K562 (cell line): ENCODE data around the gene TANK. TPM values are rescaled to one million over a fixed set of nuclear protein-coding genes. Genes with fewer than 3 reads are reported as not detected.

ENCODE experiments used
- ADNP ChIP-seq: fragments of 200-800 bp; sonication (Bioruptor generic); IDR thresholded peaks from 2 replicates; pipeline ENCODE4 v1.6.1; 2016; ENCODE audit warnings: missing genetic modification characterization, missing compliant biosample characterization
- ARID3A ChIP-seq: IDR thresholded peaks from 2 replicates; pipeline ENCODE4 v1.6.1; 2012; ENCODE audit warnings: low read depth, low read length, improper control_type of control experiment, borderline replicate concordance
- ARID3B ChIP-seq: fragments of 250-450 bp; sonication (Bioruptor Pico); IDR thresholded peaks from 2 replicates; pipeline ENCODE4 v1.4.0; 2020; ENCODE audit warnings: borderline replicate concordance
- BACH1 ChIP-seq: fragments of 200-800 bp; sonication (Bioruptor generic); IDR thresholded peaks from 2 replicates; pipeline ENCODE4 v1.6.1; 2016; ENCODE audit warnings: missing genetic modification characterization, missing compliant biosample characterization
- CBFA2T2 ChIP-seq: fragments of 450-650 bp; conservative IDR thresholded peaks from 2 replicates; pipeline ENCODE4 v1.6.1; 2017; ENCODE audit warnings: mild to moderate bottlenecking
- FOXO4 ChIP-seq: fragments of 450-650 bp; formaldehyde crosslinking; IDR thresholded peaks from 2 replicates; pipeline ENCODE4 v1.4.0; 2020; ENCODE audit warnings: mild to moderate bottlenecking, moderate library complexity
- HMBOX1 ChIP-seq: sonication (generic); IDR thresholded peaks from 2 replicates; pipeline ENCODE4 v1.6.1; 2016
- JUNB ChIP-seq: fragments of 450-650 bp; formaldehyde crosslinking; conservative IDR thresholded peaks from 2 replicates; pipeline ENCODE4 v1.4.0; 2020; ENCODE audit warnings: mild to moderate bottlenecking
- MTA3 ChIP-seq: fragments of 450-650 bp; formaldehyde crosslinking; IDR thresholded peaks from 2 replicates; pipeline ENCODE4 v1.6.1; 2017; ENCODE audit warnings: mild to moderate bottlenecking, borderline replicate concordance
- NCOA6 ChIP-seq: fragments of 450-650 bp; IDR thresholded peaks from 2 replicates; pipeline ENCODE4 v1.6.1; 2017; ENCODE audit warnings: mild to moderate bottlenecking
- RCOR1 ChIP-seq, 2 experiments: IDR thresholded peaks; 2 replicates each; pipeline ENCODE4 v1.6.1; 2012; ENCODE audit warnings: low read depth in 2 of 2, low read length in 2 of 2, borderline replicate concordance in 1 of 2, improper control_type of control experiment in 1 of 2
- RHOXF2B ChIP-seq: fragments of 250-450 bp; sonication (Bioruptor Pico); conservative IDR thresholded peaks from 2 replicates; pipeline ENCODE4 v1.5.1; 2021
- SMAD3 ChIP-seq: fragments of 450-650 bp; formaldehyde crosslinking; conservative IDR thresholded peaks from 2 replicates; pipeline ENCODE4 v1.4.0; 2020; ENCODE audit warnings: mild to moderate bottlenecking
- SP2 ChIP-seq: IDR thresholded peaks from 2 replicates; pipeline ENCODE4 v1.6.1; 2011; ENCODE audit warnings: mild to moderate bottlenecking, low read depth, low read length, moderate library complexity; ENCODE audit not compliant: poor library complexity, severe bottlenecking; ENCODE audit errors: extremely low read depth
- ZBTB11 ChIP-seq, 3 experiments: fragments of 200-800 bp in 1 of 3; fragments of 250-450 bp in 1 of 3; fragments of 450-650 bp in 1 of 3; sonication (Bioruptor Pico) in 1 of 3; sonication (Bioruptor generic) in 1 of 3; formaldehyde crosslinking in 1 of 3; IDR thresholded peaks; 2 replicates each; pipeline versions ENCODE4 v1.6.1 to v1.8.0; 2016 to 2022; ENCODE audit warnings: mild to moderate bottlenecking in 2 of 3, missing genetic modification characterization in 2 of 3, missing compliant biosample characterization in 1 of 3, moderate library complexity in 1 of 3
- ZNF445 ChIP-seq: fragments of 250-450 bp; sonication (Bioruptor Pico); IDR thresholded peaks from 2 replicates; pipeline ENCODE4 v1.4.0; 2020; ENCODE audit warnings: low read depth, mild to moderate bottlenecking, moderate library complexity
- polyA plus RNA-seq, 8 experiments: library from polyadenylated mRNA; depleted of rRNA in 4 of 8; stranded (reverse) in 5 of 8; unstranded in 3 of 8; fragments of >200 nt; fragmentation: Nextera tagmentation in 2 of 8; fragmentation: Illumina TruSeq in 1 of 8; extraction: Ambion mirVana in 2 of 8; extraction: Trizol in 1 of 8; gene quantifications; 2 replicates each; pipeline versions ENCODE4 v1.2.1 to v1.2.3, GENCODE V29; 2011 to 2014; ENCODE audit warnings: inconsistent platforms in 1 of 8, missing spikeins in 1 of 8
- total RNA-seq, 7 experiments: library from RNA; depleted of rRNA in 6 of 7; stranded (reverse); fragments of >200 nt in 6 of 7; fragmentation: Illumina TruSeq in 2 of 7; extraction: Trizol in 2 of 7; gene quantifications; 2 replicates each; pipeline versions ENCODE4 v1.2.1 to v1.2.3, GENCODE V29; 2011 to 2021; ENCODE audit warnings: low replicate concordance in 1 of 7

Gene TANK
- total and polyA plus RNA-seq, 9 of the 15 experiments (the other 6 are each of a cell fraction or from before 2014, with no cell fraction given): 43.0 to 91.5 (median 54.4) TPM

- TF ChIP-seq ARID3A (peak; percentile 98), SP2 (no peak), BACH1 (no peak), ZNF445 (CRISPR knock-in tag) (no peak), CBFA2T2 (peak; percentile 95), ZBTB11 (CRISPR knock-in tag; IDR thresholded peaks at IDR 0.05) (peak in 1 of 3 experiments; percentile 71; a peak in 2 of 6 replicates), MTA3 (0 out of 2 replicates have a peak, but pooled peaks have one; percentile 44), JUNB (no peak), ADNP (tag) (no peak; the same call in 1 of the 2 replicates), SMAD3 (CRISPR knock-in tag) (0 out of 2 replicates have a peak, but pooled peaks have one; percentile 62), RHOXF2B (CRISPR knock-in tag) (no peak), FOXO4 (CRISPR knock-in tag) (no peak), HMBOX1 (peak; percentile 93), NCOA6 (peak; percentile 65), ARID3B (CRISPR knock-in tag) (no peak), RCOR1 (IDR thresholded peaks at IDR 0.05; ENCODE audit: borderline replicate concordance in 1 of 2, low read depth in 2 of 2, low read length in 2 of 2) (peak; percentile 34 to 78; a peak in 2 of 4 replicates)
Observed at GRCh38 chr2:161172901-161173540, 12.8 kb downstream of the TANK start (continued).
